ENCODE results near the gene KCNQ5.

GRCh38 chr6:72748759-72749158 is 126.9 kb downstream of the KCNQ5 start:
- no peak for TF ChIP-seq JUND (IDR thresholded peaks at IDR 0.05)
- TF ChIP-seq, protein P1, sequence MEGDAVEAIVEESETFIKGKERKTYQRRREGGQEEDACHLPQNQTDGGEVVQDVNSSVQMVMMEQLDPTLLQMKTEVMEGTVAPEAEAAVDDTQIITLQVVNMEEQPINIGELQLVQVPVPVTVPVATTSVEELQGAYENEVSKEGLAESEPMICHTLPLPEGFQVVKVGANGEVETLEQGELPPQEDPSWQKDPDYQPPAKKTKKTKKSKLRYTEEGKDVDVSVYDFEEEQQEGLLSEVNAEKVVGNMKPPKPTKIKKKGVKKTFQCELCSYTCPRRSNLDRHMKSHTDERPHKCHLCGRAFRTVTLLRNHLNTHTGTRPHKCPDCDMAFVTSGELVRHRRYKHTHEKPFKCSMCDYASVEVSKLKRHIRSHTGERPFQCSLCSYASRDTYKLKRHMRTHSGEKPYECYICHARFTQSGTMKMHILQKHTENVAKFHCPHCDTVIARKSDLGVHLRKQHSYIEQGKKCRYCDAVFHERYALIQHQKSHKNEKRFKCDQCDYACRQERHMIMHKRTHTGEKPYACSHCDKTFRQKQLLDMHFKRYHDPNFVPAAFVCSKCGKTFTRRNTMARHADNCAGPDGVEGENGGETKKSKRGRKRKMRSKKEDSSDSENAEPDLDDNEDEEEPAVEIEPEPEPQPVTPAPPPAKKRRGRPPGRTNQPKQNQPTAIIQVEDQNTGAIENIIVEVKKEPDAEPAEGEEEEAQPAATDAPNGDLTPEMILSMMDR (IDR thresholded peaks at IDR 0.05 in 2 of 3, conservative IDR thresholded peaks at IDR 0.05 in 1 of 3; ENCODE audit: borderline replicate concordance in 1 of 3, insufficient read depth in 1 of 3, low read depth in 2 of 3, low read length in 2 of 3): no peak

All from HCT116 (cell line).